ENCODE data around the gene POLR1A. TPM values are rescaled to one million over a fixed set of nuclear protein-coding genes. Genes with fewer than 3 reads are reported as not detected.

POLR1A gene
- total RNA-seq, 1 experiment from 2014 or later, result 19.4 TPM

GRCh38 chr2:86016581-86016980 is 89.1 kb downstream of the POLR1A start:
- H3K36me3 ChIP-seq (ENCODE audit: insufficient read depth, low read length), result no peaks in the 10 kb centered on the region
- H3K27me3 ChIP-seq (ENCODE audit: low read length), result no peaks in the 10 kb centered on the region
- no peak overlapping the region for H3K27ac ChIP-seq (ENCODE audit: low read length)
- H3K9ac ChIP-seq (ENCODE audit: low read length), result no peak overlapping the region
- no peak overlapping the region for H2AFZ ChIP-seq (ENCODE audit: low read length)
- H3K79me2 ChIP-seq (ENCODE audit: low read length), result no peaks in the 10 kb centered on the region
- H3K4me3 ChIP-seq (ENCODE audit: low read length), result no peak overlapping the region
- H4K20me1 ChIP-seq (ENCODE audit: insufficient read depth, low read depth, low read length), result peaks cover 9% of the 10 kb centered on the region; the same call in 1 of the 2 replicates
- H3K4me1 ChIP-seq (ENCODE audit: low read length), result peaks cover 18% of the 10 kb centered on the region
- no peak overlapping the region for H3K4me2 ChIP-seq (ENCODE audit: low read depth, low read length, poor library complexity, severe bottlenecking)
- no peaks in the 10 kb centered on the region for H3K9me2 ChIP-seq (replicated peaks; ENCODE audit: insufficient read depth, low read length)
- H3K9me3 ChIP-seq (ENCODE audit: low read length), result peaks cover 9% of the 10 kb centered on the region; the same call in 1 of the 2 replicates
- no peak for DNase-seq

GRCh38 chr2:86015699-86016098 is 90.0 kb downstream of the POLR1A start:
- no peaks in the 10 kb centered on the region for H3K36me3 ChIP-seq (ENCODE audit: insufficient read depth, low read length)
- peaks cover 9% of the 10 kb centered on the region; the same call in 1 of the 2 replicates for H3K9me3 ChIP-seq (ENCODE audit: low read length)
- peaks cover 3% of the 10 kb centered on the region; the same call in 1 of the 2 replicates for H4K20me1 ChIP-seq (ENCODE audit: insufficient read depth, low read depth, low read length)
- no peaks in the 10 kb centered on the region for H3K27me3 ChIP-seq (ENCODE audit: low read length)
- DNase-seq, result no peak
- H3K27ac ChIP-seq (ENCODE audit: low read length), result no peak overlapping the region
- H2AFZ ChIP-seq (ENCODE audit: low read length), result no peak overlapping the region
- H3K79me2 ChIP-seq (ENCODE audit: low read length), result no peaks in the 10 kb centered on the region
- no peak overlapping the region for H3K4me3 ChIP-seq (ENCODE audit: low read length)
- H3K9ac ChIP-seq (ENCODE audit: low read length), result no peak overlapping the region
- no peaks in the 10 kb centered on the region for H3K9me2 ChIP-seq (replicated peaks; ENCODE audit: insufficient read depth, low read length)
- H3K4me2 ChIP-seq (ENCODE audit: low read depth, low read length, poor library complexity, severe bottlenecking), result no peak overlapping the region
- H3K4me1 ChIP-seq (ENCODE audit: low read length), result peaks cover 18% of the 10 kb centered on the region

GRCh38 chr2:86015006-86015405 is 90.7 kb downstream of the POLR1A start:
- H3K79me2 ChIP-seq (ENCODE audit: low read length), result no peaks in the 10 kb centered on the region
- no peak overlapping the region for H3K4me2 ChIP-seq (ENCODE audit: low read depth, low read length, poor library complexity, severe bottlenecking)
- H3K9me3 ChIP-seq (ENCODE audit: low read length), result peaks cover 9% of the 10 kb centered on the region; the same call in 1 of the 2 replicates
- no peaks in the 10 kb centered on the region for H3K9me2 ChIP-seq (replicated peaks; ENCODE audit: insufficient read depth, low read length)
- H3K9ac ChIP-seq (ENCODE audit: low read length), result no peak overlapping the region
- DNase-seq, result no peak
- no peak overlapping the region for H3K27ac ChIP-seq (ENCODE audit: low read length)
- no peak overlapping the region for H3K4me3 ChIP-seq (ENCODE audit: low read length)
- no peaks in the 10 kb centered on the region for H3K36me3 ChIP-seq (ENCODE audit: insufficient read depth, low read length)
- H2AFZ ChIP-seq (ENCODE audit: low read length), result no peak overlapping the region
- no peaks in the 10 kb centered on the region for H4K20me1 ChIP-seq (ENCODE audit: insufficient read depth, low read depth, low read length)
- no peaks in the 10 kb centered on the region for H3K27me3 ChIP-seq (ENCODE audit: low read length)
- H3K4me1 ChIP-seq (ENCODE audit: low read length), result peaks cover 18% of the 10 kb centered on the region

- Histone ChIP-seq H3K27me3 (ENCODE audit: low read length) (no peaks in the 10 kb centered on the region), H2AFZ (ENCODE audit: low read length) (no peak overlapping the region), H3K9me2 (replicated peaks; ENCODE audit: insufficient read depth, low read length) (no peaks in the 10 kb centered on the region), H3K9me3 (ENCODE audit: low read length) (peaks cover 9% of the 10 kb centered on the region; the same call in 1 of the 2 replicates), H3K36me3 (ENCODE audit: insufficient read depth, low read length) (no peaks in the 10 kb centered on the region), H3K4me1 (ENCODE audit: low read length) (peaks cover 18% of the 10 kb centered on the region), H3K79me2 (ENCODE audit: low read length) (no peaks in the 10 kb centered on the region), H3K4me2 (ENCODE audit: low read depth, low read length, poor library complexity, severe bottlenecking) (no peak overlapping the region), H3K9ac (ENCODE audit: low read length) (no peak overlapping the region), H4K20me1 (ENCODE audit: insufficient read depth, low read depth, low read length) (no peaks in the 10 kb centered on the region), H3K4me3 (ENCODE audit: low read length) (no peak overlapping the region), H3K27ac (ENCODE audit: low read length) (no peak overlapping the region)
- no peak for DNase-seq
Measured at GRCh38 chr2:86014493-86014892, 91.2 kb downstream of the POLR1A start.

GRCh38 chr2:86012007-86012712 is 93.5 kb downstream of the POLR1A start:
- Histone ChIP-seq H3K4me3 (ENCODE audit: low read length) (no peak overlapping the region), H3K36me3 (ENCODE audit: insufficient read depth, low read length) (no peaks in the 10 kb centered on the region), H3K9me3 (ENCODE audit: low read length) (peaks cover 9% of the 10 kb centered on the region; the same call in 1 of the 2 replicates), H3K27ac (ENCODE audit: low read length) (no peak overlapping the region), H3K79me2 (ENCODE audit: low read length) (no peaks in the 10 kb centered on the region), H2AFZ (ENCODE audit: low read length) (no peak overlapping the region), H3K4me1 (ENCODE audit: low read length) (peaks cover 14% of the 10 kb centered on the region), H3K9me2 (replicated peaks; ENCODE audit: insufficient read depth, low read length) (no peaks in the 10 kb centered on the region), H4K20me1 (ENCODE audit: insufficient read depth, low read depth, low read length) (no peaks in the 10 kb centered on the region), H3K4me2 (ENCODE audit: low read depth, low read length, poor library complexity, severe bottlenecking) (no peak overlapping the region), H3K9ac (ENCODE audit: low read length) (no peak overlapping the region), H3K27me3 (ENCODE audit: low read length) (no peaks in the 10 kb centered on the region)
- no peak for DNase-seq

- H3K9me3 ChIP-seq (ENCODE audit: low read length), result peaks cover 9% of the 10 kb centered on the region; the same call in 1 of the 2 replicates
- peaks cover 10% of the 10 kb centered on the region for H3K4me1 ChIP-seq (ENCODE audit: low read length)
- no peaks in the 10 kb centered on the region for H4K20me1 ChIP-seq (ENCODE audit: insufficient read depth, low read depth, low read length)
- no peaks in the 10 kb centered on the region for H3K36me3 ChIP-seq (ENCODE audit: insufficient read depth, low read length)
- DNase-seq, result no peak
- H3K27ac ChIP-seq (ENCODE audit: low read length), result no peak overlapping the region
- H3K4me3 ChIP-seq (ENCODE audit: low read length), result no peak overlapping the region
- no peaks in the 10 kb centered on the region for H3K27me3 ChIP-seq (ENCODE audit: low read length)
- H3K9ac ChIP-seq (ENCODE audit: low read length), result no peak overlapping the region
- no peak overlapping the region for H2AFZ ChIP-seq (ENCODE audit: low read length)
- no peak overlapping the region for H3K4me2 ChIP-seq (ENCODE audit: low read depth, low read length, poor library complexity, severe bottlenecking)
- H3K9me2 ChIP-seq (replicated peaks; ENCODE audit: insufficient read depth, low read length), result no peaks in the 10 kb centered on the region
- H3K79me2 ChIP-seq (ENCODE audit: low read length), result no peaks in the 10 kb centered on the region
Measured at GRCh38 chr2:86011449-86011941, 94.2 kb downstream of the POLR1A start.

GRCh38 chr2:86010083-86010482 is 95.6 kb downstream of the POLR1A start:
- Histone ChIP-seq H3K9me2 (replicated peaks; ENCODE audit: insufficient read depth, low read length) (no peaks in the 10 kb centered on the region), H3K36me3 (ENCODE audit: insufficient read depth, low read length) (no peaks in the 10 kb centered on the region), H3K4me1 (ENCODE audit: low read length) (peaks cover 10% of the 10 kb centered on the region), H3K27ac (ENCODE audit: low read length) (no peak overlapping the region), H3K9ac (ENCODE audit: low read length) (no peak overlapping the region), H3K4me2 (ENCODE audit: low read depth, low read length, poor library complexity, severe bottlenecking) (no peak overlapping the region), H3K79me2 (ENCODE audit: low read length) (no peaks in the 10 kb centered on the region), H3K9me3 (ENCODE audit: low read length) (peaks cover 9% of the 10 kb centered on the region; the same call in 1 of the 2 replicates), H4K20me1 (ENCODE audit: insufficient read depth, low read depth, low read length) (no peaks in the 10 kb centered on the region), H2AFZ (ENCODE audit: low read length) (no peak overlapping the region), H3K27me3 (ENCODE audit: low read length) (no peaks in the 10 kb centered on the region), H3K4me3 (ENCODE audit: low read length) (no peak overlapping the region)
- DNase-seq, result no peak

- no peaks in the 10 kb centered on the region for H3K27me3 ChIP-seq (ENCODE audit: low read length)
- H2AFZ ChIP-seq (ENCODE audit: low read length), result no peak overlapping the region
- DNase-seq, result no peak
- H3K9me3 ChIP-seq (ENCODE audit: low read length), result no peaks in the 10 kb centered on the region
- no peak overlapping the region for H3K4me2 ChIP-seq (ENCODE audit: low read depth, low read length, poor library complexity, severe bottlenecking)
- H3K9ac ChIP-seq (ENCODE audit: low read length), result no peak overlapping the region
- H3K79me2 ChIP-seq (ENCODE audit: low read length), result no peaks in the 10 kb centered on the region
- H4K20me1 ChIP-seq (ENCODE audit: insufficient read depth, low read depth, low read length), result no peaks in the 10 kb centered on the region
- H3K9me2 ChIP-seq (replicated peaks; ENCODE audit: insufficient read depth, low read length), result no peaks in the 10 kb centered on the region
- H3K4me1 ChIP-seq (ENCODE audit: low read length), result no peaks in the 10 kb centered on the region
- no peak overlapping the region for H3K4me3 ChIP-seq (ENCODE audit: low read length)
- no peak overlapping the region for H3K27ac ChIP-seq (ENCODE audit: low read length)
- H3K36me3 ChIP-seq (ENCODE audit: insufficient read depth, low read length), result no peaks in the 10 kb centered on the region
Measured at GRCh38 chr2:86006524-86006923, 99.2 kb downstream of the POLR1A start.
